ENCODE data around the gene ITCH.
"Not testable (repeated sequence)": the region's sequence is repeated elsewhere in the genome, so short reads cannot be mapped to it uniquely, and the experiment has no call there.

Gene ITCH

GRCh38 chr20:34421766-34422466 lies 58.8 kb downstream of the ITCH start:
- no peak for DNase-seq

- not testable (repeated sequence) for DNase-seq
These were observed 62.1 kb downstream of the ITCH start for GRCh38 chr20:34425032-34425690.

GRCh38 chr20:34426026-34426425 lies 63.0 kb downstream of the ITCH start:
- DNase-seq = no peak

- no peak for DNase-seq
These were observed 64.3 kb downstream of the ITCH start for GRCh38 chr20:34427331-34427730.

GRCh38 chr20:34427784-34428183 lies 64.7 kb downstream of the ITCH start:
- no peak for DNase-seq

- DNase-seq = no peak
These were observed 68.1 kb downstream of the ITCH start for GRCh38 chr20:34431168-34431567.

GRCh38 chr20:34432663-34433062 lies 69.6 kb downstream of the ITCH start:
- not testable (repeated sequence) for DNase-seq

GRCh38 chr20:34433391-34433790 lies 70.3 kb downstream of the ITCH start:
- DNase-seq = no peak

GRCh38 chr20:34435589-34435988 lies 72.5 kb downstream of the ITCH start:
- DNase-seq = no peak

- DNase-seq = no peak
These were observed 74.4 kb downstream of the ITCH start for GRCh38 chr20:34437330-34437986.

GRCh38 chr20:34439168-34439567 lies 76.1 kb downstream of the ITCH start:
- no peak for DNase-seq

- not testable (repeated sequence) for DNase-seq
These were observed 78.3 kb downstream of the ITCH start for GRCh38 chr20:34441423-34441822.

- DNase-seq = no peak
These were observed 80.5 kb downstream of the ITCH start for GRCh38 chr20:34443546-34443945.

- no peak for DNase-seq
These were observed 82.3 kb downstream of the ITCH start for GRCh38 chr20:34445177-34446065.

- DNase-seq = no peak
These were observed 85.4 kb downstream of the ITCH start for GRCh38 chr20:34448517-34448916.

GRCh38 chr20:34449674-34450592 lies 86.9 kb downstream of the ITCH start:
- DNase-seq = no peak

- DNase-seq = no peak
These were observed 89.4 kb downstream of the ITCH start for GRCh38 chr20:34452281-34452982.

- DNase-seq = no peak
These were observed 95.6 kb downstream of the ITCH start for GRCh38 chr20:34458631-34459030.

GRCh38 chr20:34459209-34459897 lies 96.3 kb downstream of the ITCH start:
- DNase-seq = no peak

GRCh38 chr20:34461779-34462087 lies 98.7 kb downstream of the ITCH start:
- DNase-seq = no peak

- no peak for DNase-seq
These were observed 105.9 kb downstream of the ITCH start for GRCh38 chr20:34468951-34469350.
